HG03520 (cell line): ENCODE results near the gene VIPR2.
"Not testable (repeated sequence)": the region's sequence is repeated elsewhere in the genome, so short reads cannot be mapped to it uniquely, and the experiment has no call there.

Source experiments
- ATAC-seq: cut with Tn5 transposase; IDR thresholded peaks from one replicate; pipeline ENCODE4 v1.9.1; 2021; ENCODE audit warnings: mild to moderate bottlenecking, moderate library complexity; ENCODE audit not compliant: unreplicated experiment

The VIPR2 gene, protein sequence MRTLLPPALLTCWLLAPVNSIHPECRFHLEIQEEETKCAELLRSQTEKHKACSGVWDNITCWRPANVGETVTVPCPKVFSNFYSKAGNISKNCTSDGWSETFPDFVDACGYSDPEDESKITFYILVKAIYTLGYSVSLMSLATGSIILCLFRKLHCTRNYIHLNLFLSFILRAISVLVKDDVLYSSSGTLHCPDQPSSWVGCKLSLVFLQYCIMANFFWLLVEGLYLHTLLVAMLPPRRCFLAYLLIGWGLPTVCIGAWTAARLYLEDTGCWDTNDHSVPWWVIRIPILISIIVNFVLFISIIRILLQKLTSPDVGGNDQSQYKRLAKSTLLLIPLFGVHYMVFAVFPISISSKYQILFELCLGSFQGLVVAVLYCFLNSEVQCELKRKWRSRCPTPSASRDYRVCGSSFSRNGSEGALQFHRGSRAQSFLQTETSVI

DNA sequence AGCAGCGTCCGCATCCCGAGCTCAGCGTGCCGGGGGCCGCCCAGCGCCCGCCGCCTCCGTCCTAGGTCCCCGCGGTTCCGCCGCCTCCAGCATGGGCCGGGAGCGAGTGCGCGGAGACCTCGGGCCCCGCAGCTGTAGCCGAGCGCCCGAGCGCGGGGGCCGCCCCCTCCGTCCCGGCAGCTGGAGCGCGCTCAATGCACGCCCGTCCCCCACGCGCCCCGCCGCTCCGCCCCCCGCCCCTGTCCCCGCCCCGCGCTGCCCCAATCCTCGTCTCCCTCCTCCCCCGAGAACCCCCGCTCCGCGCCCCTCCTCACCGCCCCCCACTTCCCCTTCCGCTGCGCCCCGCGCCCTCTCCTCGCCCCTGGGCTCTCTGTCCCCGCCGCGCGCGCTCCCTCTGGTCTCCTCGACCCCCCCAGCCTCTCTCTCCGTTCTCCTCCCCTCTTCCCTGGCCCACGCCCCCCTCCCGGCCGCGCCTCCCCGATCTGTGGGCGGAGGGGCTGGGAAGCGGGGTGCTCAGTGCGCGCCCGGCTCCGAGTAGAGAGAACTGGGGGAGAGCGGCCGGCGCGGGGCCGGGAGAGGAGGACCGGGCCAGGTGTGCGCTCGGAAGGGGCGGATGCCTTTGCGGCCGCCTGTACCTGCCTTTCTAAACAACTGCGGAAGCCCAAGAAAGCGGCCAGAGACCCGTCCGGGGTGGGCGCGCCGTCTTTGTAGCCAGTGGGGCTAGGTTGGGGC is at the start of gene VIPR2:
VIPR2 (minus strand) TSS at position 110 of the 732 bp plus-strand sequence; CDS start at position 14, 96 bp downstream.
- no peak for ATAC-seq

GRCh38 chr7:159193543-159194090 is 49.0 kb upstream of the VIPR2 start:
- no peak for ATAC-seq

GRCh38 chr7:159192725-159193453 is 48.2 kb upstream of the VIPR2 start:
- no peak for ATAC-seq

DNA sequence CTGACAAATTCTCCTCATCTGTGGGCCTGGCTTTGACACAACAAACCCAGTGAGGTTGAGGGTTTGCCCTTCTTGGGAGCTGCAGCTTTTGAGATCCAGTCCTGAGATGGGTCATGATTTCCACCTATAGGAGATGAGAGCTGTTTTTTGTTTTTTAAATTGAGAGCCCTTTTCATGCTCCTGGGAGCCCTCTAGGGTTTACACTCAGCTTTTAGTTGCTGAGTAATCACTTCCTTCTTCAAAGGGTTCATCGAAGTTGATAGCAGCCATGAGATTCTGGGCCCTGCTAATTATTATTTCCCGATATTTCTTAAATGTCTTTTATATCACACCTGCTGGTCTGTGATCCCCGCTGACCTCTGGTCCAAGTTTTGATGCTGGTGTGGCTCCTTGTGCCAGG is 47.3 kb upstream of the VIPR2 start:
- no peak for ATAC-seq

GRCh38 chr7:159191236-159191635 is 46.6 kb upstream of the VIPR2 start:
- ATAC-seq = no peak

DNA sequence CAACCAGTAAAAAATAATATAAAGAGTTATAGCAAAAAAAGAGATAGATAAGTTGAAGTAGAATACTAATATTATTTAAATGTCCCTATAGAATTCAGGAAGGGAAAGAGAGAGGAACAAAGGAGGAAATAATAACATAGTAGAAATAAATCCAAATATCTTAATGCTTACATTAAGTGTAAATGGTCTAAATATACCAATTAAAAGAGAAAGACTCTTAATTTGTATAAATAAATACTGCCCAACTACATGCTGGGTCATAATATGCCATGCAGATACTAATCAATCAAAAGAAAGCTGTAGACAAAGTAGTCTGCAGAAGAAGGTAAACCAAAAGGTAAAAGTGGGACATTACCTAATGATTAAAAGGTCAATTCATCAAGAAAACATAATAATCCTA is 43.3 kb upstream of the VIPR2 start:
- no peak for ATAC-seq

GRCh38 chr7:159179241-159179640 is 34.6 kb upstream of the VIPR2 start:
- ATAC-seq = no peak

GRCh38 chr7:159177284-159177953 is 32.8 kb upstream of the VIPR2 start:
- no peak for ATAC-seq

DNA sequence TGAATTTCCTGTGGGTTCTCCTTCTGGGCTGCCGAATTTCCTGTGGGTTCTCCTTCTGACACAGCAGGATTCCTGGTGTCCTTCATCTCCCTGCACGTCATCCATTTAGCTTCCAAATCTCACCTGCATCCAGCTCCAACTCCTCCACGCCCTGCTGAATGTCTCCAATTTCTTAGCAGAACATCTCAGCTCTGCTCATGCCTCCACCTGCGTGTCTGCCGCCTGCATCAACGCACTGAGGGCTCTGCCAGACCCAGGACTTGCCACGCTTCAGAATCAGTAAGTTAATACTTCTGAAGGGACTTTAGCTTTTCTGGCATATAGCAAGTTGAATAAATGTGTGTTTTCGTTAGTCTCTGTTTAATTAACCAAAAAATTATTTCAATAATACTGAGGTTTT is 31.1 kb upstream of the VIPR2 start:
- no peak for ATAC-seq

- ATAC-seq = not testable (repeated sequence)
Observed at GRCh38 chr7:159175100-159175499, 30.4 kb upstream of the VIPR2 start.

DNA sequence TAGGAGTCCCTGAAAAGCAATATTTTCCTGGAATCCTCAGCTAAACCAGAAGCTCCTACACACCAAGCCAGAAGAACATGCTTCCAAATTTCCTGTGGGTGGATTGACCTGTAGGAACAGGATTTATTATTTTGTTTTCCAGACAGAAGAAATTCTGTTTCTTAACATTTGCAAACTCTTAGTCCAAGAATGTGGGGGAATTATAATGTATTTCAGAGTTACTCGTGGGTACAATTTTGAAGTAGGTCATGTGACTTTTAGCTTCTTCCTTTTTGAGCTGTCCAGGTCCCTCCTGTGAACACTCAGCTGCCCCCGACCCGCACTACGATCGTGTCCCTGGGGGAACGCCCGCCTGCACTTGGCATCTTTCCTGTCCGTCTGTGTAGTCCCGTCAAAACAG is 27.7 kb upstream of the VIPR2 start:
- ATAC-seq = no peak

DNA sequence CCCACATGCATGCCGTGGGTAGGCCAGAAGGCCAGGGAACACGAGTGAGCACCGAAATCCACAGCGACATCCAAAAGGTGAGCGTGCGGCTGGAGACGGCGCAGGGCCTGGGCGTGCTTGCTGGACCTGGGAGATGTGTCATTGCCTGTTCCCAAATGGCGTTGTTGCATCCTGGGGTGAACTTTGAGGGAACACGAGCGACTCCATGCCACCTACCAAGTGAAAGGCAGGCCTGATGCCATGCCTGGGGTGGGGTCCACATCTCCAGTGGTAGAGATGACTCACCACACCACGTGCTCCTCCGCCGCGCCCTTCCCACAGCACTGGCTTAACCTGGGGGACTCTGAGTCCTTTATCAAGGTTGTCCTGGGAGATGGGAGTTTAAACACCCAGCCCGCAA is 24.7 kb upstream of the VIPR2 start:
- ATAC-seq = no peak

- ATAC-seq = no peak
Observed at GRCh38 chr7:159167139-159167538, 22.5 kb upstream of the VIPR2 start.

DNA sequence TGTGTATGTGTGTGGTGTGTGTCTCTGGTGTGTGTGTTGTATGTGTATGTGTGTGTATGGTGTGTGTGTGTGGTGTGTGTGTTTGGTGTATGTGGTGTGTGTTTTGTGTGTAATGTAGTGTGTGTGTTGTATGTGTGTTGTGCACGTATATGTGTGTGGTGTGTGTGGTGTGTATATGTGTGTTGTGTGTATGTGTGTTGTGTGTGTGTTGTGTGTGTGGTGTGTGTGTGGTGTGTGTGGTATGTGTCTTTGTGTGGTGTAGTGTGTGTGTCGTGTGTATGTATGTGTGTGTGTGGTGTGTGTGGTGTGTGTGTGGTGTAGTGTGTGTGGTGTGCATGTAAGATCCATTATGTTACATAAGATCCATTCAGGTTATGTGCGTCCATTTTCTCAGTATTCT is 21.9 kb upstream of the VIPR2 start:
- ATAC-seq = no peak

- ATAC-seq = no peak
Observed at GRCh38 chr7:159165352-159165751, 20.7 kb upstream of the VIPR2 start.

- ATAC-seq = not testable (repeated sequence)
Observed at GRCh38 chr7:159163703-159164301, 19.1 kb upstream of the VIPR2 start.

DNA sequence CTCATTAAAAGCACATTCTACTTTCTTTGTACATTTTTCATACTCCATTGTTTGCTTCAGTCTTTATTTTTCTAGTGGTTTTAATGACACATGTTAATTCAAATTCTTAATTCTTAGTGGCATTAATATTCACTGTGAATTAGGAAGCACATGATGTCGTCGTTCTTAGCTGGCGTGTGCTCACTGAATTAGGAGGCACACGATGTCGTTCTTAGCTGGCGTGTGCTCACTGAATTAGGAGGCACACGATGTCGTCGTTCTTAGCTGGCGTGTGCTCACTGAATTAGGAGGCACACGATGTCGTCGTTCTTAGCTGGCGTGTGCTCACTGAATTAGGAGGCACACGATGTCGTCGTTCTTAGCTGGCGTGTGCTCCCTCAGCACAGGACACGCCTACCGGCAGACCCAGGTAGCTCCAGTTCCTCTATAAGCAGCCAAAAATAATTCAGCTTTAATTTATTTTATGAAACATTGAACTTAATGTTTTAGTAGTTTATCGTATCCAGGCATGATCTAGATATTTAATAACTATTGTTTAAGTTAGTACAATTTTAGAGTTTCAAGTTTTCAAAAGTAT is 17.5 kb upstream of the VIPR2 start:
- not testable (repeated sequence) for ATAC-seq

DNA sequence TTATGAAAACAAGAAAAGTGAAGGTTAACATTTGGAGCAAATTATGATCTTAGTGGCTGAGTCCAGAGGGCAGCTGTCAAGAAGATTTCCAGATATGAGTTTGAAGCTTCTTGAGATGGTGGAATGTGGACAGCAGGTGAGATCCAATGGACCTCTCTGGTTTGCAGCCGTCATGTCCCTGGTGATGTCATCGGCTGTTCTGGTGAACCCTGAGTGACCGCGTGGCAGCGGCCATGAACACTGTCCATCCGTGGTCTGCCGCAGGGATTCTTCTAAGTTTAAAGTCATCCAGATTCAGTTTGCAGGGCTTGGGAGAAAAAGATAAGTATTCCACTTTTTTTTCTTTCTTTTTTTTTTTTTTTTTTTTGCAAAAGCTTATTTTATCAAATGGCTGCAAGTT is 15.8 kb upstream of the VIPR2 start:
- ATAC-seq = no peak

- ATAC-seq = no peak
Observed at GRCh38 chr7:159159731-159160130, 15.1 kb upstream of the VIPR2 start.

GRCh38 chr7:159158888-159159405 is 14.3 kb upstream of the VIPR2 start:
- no peak for ATAC-seq
